Metanephros (tissue), 2 donors: Measurements from ENCODE around the gene MIF. TPM values are rescaled to one million over a fixed set of nuclear protein-coding genes. Genes with fewer than 3 reads are reported as not detected.

ENCODE experiments used
- small RNA-seq: library from RNA; depleted of rRNA; stranded (forward); fragments of <200 nt; gene quantifications from one replicate; pipeline ENCODE3, GENCODE V24; 2014; ENCODE audit warnings: low replicate concordance
- total RNA-seq: library from RNA; depleted of rRNA; stranded (reverse); fragments of >200 nt; gene quantifications from one replicate; pipeline ENCODE4 v1.2.3, GENCODE V29; 2014

MIF gene
- total RNA-seq, result 356 TPM

DNA sequence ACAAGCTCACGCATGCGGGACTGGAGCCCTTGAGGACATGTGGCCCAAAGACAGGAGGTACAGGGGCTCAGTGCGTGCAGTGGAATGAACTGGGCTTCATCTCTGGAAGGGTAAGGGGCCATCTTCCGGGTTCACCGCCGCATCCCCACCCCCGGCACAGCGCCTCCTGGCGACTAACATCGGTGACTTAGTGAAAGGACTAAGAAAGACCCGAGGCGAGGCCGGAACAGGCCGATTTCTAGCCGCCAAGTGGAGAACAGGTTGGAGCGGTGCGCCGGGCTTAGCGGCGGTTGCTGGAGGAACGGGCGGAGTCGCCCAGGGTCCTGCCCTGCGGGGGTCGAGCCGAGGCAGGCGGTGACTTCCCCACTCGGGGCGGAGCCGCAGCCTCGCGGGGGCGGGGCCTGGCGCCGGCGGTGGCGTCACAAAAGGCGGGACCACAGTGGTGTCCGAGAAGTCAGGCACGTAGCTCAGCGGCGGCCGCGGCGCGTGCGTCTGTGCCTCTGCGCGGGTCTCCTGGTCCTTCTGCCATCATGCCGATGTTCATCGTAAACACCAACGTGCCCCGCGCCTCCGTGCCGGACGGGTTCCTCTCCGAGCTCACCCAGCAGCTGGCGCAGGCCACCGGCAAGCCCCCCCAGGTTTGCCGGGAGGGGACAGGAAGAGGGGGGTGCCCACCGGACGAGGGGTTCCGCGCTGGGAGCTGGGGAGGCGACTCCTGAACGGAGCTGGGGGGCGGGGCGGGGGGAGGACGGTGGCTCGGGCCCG lies at the start of gene MIF:
TSS of gene MIF (plus strand) at position 439 of the 765 bp plus-strand sequence. CDS start at position 531, 92 bp downstream.

DNA sequence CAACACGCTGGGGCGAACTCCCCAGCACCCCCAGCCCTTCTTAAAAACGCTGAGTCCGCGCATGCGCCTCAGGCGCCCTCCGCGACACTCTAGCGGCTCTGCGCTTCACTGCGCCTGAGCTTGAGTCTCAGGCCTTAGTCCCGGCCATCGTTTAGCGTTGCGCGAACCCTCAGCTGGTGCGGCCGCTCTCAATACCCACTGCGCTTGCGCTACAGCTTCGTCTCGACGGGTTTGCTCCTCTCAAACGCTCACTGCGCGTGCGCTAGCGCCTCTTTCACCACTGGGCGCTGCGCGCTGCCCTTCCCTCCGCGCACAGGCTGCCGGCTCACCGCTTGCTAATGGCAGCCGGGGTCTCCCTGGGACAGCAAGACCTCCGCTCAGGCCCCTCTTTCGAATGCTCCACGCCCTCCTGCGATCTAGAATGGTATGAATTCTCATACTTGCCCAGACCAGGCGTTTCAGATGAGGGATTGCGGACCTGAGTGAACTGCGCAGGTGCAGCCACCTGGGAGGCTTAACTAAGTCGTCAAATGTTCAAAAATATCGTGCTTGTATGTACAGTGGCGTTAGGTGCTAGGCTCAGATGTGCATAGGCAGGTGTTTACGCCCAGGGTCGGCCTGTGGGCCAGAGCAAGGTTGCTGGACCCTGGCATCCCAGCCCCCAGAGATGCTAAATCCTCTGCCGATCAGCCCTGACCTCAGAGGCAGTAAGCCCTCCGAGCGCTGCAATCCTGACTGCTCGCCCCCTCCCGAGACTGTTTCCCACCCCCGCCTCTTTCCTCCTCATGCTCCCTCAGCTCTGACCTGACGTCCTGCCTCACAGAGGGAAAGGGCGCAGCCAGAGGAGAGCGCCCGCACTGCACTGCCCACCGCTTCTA lies 36.3 kb upstream of the MIF start, which contains the start of gene SLC2A11:
TSS of gene SLC2A11 (plus strand) at position 270 of the 878 bp plus-strand sequence. CDS start at position 395, 125 bp downstream.

Small RNA genes within 50 kb of the gene (small RNA-seq; reads per million reads assigned to genes)
- gene RN7SL268P, result not detected

Other genes with a start within 250 kb of the MIF start
- gene RGL4, start 203.4 kb upstream of the MIF start, total RNA-seq, result 3.2 TPM
- 9.0 TPM for gene ZNF70, start 143.3 kb upstream of the MIF start, total RNA-seq
- 0.99 TPM for gene VPREB3, start 140.0 kb upstream of the MIF start, total RNA-seq
- gene C22orf15, start 131.4 kb upstream of the MIF start, total RNA-seq, result 1.1 TPM
- 78.8 TPM for gene CHCHD10, start 126.4 kb upstream of the MIF start, total RNA-seq
- gene MMP11, start 121.5 kb upstream of the MIF start, total RNA-seq, result 36.6 TPM
- 62.9 TPM for gene SMARCB1, start 107.4 kb upstream of the MIF start, total RNA-seq
- 2.9 TPM for gene DERL3, start 55.4 kb upstream of the MIF start, total RNA-seq
- gene SLC2A11, start 36.5 kb upstream of the MIF start, total RNA-seq, result 41.9 TPM
- gene GSTT2B, start 66.8 kb downstream of the MIF start, total RNA-seq, result 1.5 TPM
- 2.5 TPM for gene DDTL, start 72.5 kb downstream of the MIF start, total RNA-seq
- 293 TPM for gene DDT, start 80.1 kb downstream of the MIF start, total RNA-seq
- gene GSTT2, start 85.8 kb downstream of the MIF start, total RNA-seq, result not detected
- gene GSTT4, start 111.1 kb downstream of the MIF start, total RNA-seq, result not detected
- gene CABIN1, start 116.9 kb downstream of the MIF start, total RNA-seq, result 64.6 TPM